ENCODE data around the gene SMPDL3A.

Gene SMPDL3A

GRCh38 chr6:122803171-122803661 is 14.2 kb downstream of the SMPDL3A start:
- DNase-seq (ENCODE audit: low read depth in 1 of 2, low spot score in 1 of 2) = no peak

- no peak for DNase-seq (ENCODE audit: low read depth in 1 of 2, low spot score in 1 of 2)
Measured at GRCh38 chr6:122804962-122805485, 16.0 kb downstream of the SMPDL3A start.

GRCh38 chr6:122806291-122806690 is 17.2 kb downstream of the SMPDL3A start:
- no peak for DNase-seq (ENCODE audit: low read depth in 1 of 2, low spot score in 1 of 2)

- DNase-seq (ENCODE audit: low read depth in 1 of 2, low spot score in 1 of 2) = no peak
Measured at GRCh38 chr6:122808121-122808885, 19.2 kb downstream of the SMPDL3A start.

GRCh38 chr6:122809001-122809400 is 19.9 kb downstream of the SMPDL3A start:
- DNase-seq (ENCODE audit: low read depth in 1 of 2, low spot score in 1 of 2) = no peak

- DNase-seq (ENCODE audit: low read depth in 1 of 2, low spot score in 1 of 2) = no peak
Measured at GRCh38 chr6:122809691-122810090, 20.6 kb downstream of the SMPDL3A start.

- no peak for DNase-seq (ENCODE audit: low read depth in 1 of 2, low spot score in 1 of 2)
Measured at GRCh38 chr6:122810189-122810588, 21.1 kb downstream of the SMPDL3A start.

GRCh38 chr6:122817358-122817757 is 28.3 kb downstream of the SMPDL3A start:
- DNase-seq (ENCODE audit: low read depth in 1 of 2, low spot score in 1 of 2) = no peak

- no peak for DNase-seq (ENCODE audit: low read depth in 1 of 2, low spot score in 1 of 2)
Measured at GRCh38 chr6:122817766-122818165, 28.7 kb downstream of the SMPDL3A start.

- no peak for DNase-seq (ENCODE audit: low read depth in 1 of 2, low spot score in 1 of 2)
Measured at GRCh38 chr6:122818866-122819265, 29.8 kb downstream of the SMPDL3A start.

- no peak for DNase-seq (ENCODE audit: low read depth in 1 of 2, low spot score in 1 of 2)
Measured at GRCh38 chr6:122821095-122821494, 32.0 kb downstream of the SMPDL3A start.

- DNase-seq (ENCODE audit: low read depth in 1 of 2, low spot score in 1 of 2) = no peak
Measured at GRCh38 chr6:122825163-122825562, 36.1 kb downstream of the SMPDL3A start.

- DNase-seq (ENCODE audit: low read depth in 1 of 2, low spot score in 1 of 2) = no peak
Measured at GRCh38 chr6:122829456-122829855, 40.4 kb downstream of the SMPDL3A start.

- DNase-seq (ENCODE audit: low read depth in 1 of 2, low spot score in 1 of 2) = no peak
Measured at GRCh38 chr6:122831511-122831910, 42.5 kb downstream of the SMPDL3A start.

GRCh38 chr6:122832459-122832858 is 43.4 kb downstream of the SMPDL3A start:
- DNase-seq (ENCODE audit: low read depth in 1 of 2, low spot score in 1 of 2) = no peak

GRCh38 chr6:122833021-122833491 is 44.0 kb downstream of the SMPDL3A start:
- DNase-seq (ENCODE audit: low read depth in 1 of 2, low spot score in 1 of 2) = no peak

- DNase-seq (ENCODE audit: low read depth in 1 of 2, low spot score in 1 of 2) = no peak
Measured at GRCh38 chr6:122838060-122838780, 49.2 kb downstream of the SMPDL3A start.

GRCh38 chr6:122839472-122839871 is 50.4 kb downstream of the SMPDL3A start:
- no peak for DNase-seq (ENCODE audit: low read depth in 1 of 2, low spot score in 1 of 2)

GRCh38 chr6:122839906-122840305 is 50.8 kb downstream of the SMPDL3A start:
- no peak for DNase-seq (ENCODE audit: low read depth in 1 of 2, low spot score in 1 of 2)

GRCh38 chr6:122845464-122845863 is 56.4 kb downstream of the SMPDL3A start:
- no peak for DNase-seq (ENCODE audit: low read depth in 1 of 2, low spot score in 1 of 2)

- no peak for DNase-seq (ENCODE audit: low read depth in 1 of 2, low spot score in 1 of 2)
Measured at GRCh38 chr6:122845916-122846612, 57.0 kb downstream of the SMPDL3A start.
